PC-3 (cell line): ENCODE results near the gene TWNK.
A peak's percentile ranks its signal among the peaks of the same experiment; 100 is the strongest.

Source experiments
- CTCF ChIP-seq: fragments of 300-600 bp; sonication (generic); conservative IDR thresholded peaks from 2 replicates; pipeline ENCODE4 v1.5.1; 2017; ENCODE audit warnings: antibody characterized with exemption, low read depth, mild to moderate bottlenecking, low read length
- EZH2 ChIP-seq: fragments of 300-600 bp; sonication (generic); IDR thresholded peaks from one replicate; pipeline ENCODE4 v1.6.1; 2017; ENCODE audit warnings: antibody characterized with exemption, mild to moderate bottlenecking, low read length; ENCODE audit not compliant: unreplicated experiment

- peak; percentile 81 for TF ChIP-seq CTCF
- no peak for TF ChIP-seq EZH2
Measured at GRCh38 chr10:101014230-101014884, 27.0 kb downstream of the TWNK start.
